ENCODE measurements around the gene SMIM14.

- TF ChIP-seq CTCF (IDR thresholded peaks at IDR 0.05) (no peak), POLR2A (IDR thresholded peaks at IDR 0.05) (no peak)
Measured at GRCh38 chr4:39682138-39682537, 43.5 kb upstream of the SMIM14 start.
